ENCODE data around the gene APOBEC3C. TPM values are rescaled to one million over a fixed set of nuclear protein-coding genes. Genes with fewer than 3 reads are reported as not detected.
"Not testable (repeated sequence)": the region's sequence is repeated elsewhere in the genome, so short reads cannot be mapped to it uniquely, and the experiment has no call there.

Gene APOBEC3C
- total and polyA plus RNA-seq, 2 donors = 5.1 to 29.6 TPM

DNA sequence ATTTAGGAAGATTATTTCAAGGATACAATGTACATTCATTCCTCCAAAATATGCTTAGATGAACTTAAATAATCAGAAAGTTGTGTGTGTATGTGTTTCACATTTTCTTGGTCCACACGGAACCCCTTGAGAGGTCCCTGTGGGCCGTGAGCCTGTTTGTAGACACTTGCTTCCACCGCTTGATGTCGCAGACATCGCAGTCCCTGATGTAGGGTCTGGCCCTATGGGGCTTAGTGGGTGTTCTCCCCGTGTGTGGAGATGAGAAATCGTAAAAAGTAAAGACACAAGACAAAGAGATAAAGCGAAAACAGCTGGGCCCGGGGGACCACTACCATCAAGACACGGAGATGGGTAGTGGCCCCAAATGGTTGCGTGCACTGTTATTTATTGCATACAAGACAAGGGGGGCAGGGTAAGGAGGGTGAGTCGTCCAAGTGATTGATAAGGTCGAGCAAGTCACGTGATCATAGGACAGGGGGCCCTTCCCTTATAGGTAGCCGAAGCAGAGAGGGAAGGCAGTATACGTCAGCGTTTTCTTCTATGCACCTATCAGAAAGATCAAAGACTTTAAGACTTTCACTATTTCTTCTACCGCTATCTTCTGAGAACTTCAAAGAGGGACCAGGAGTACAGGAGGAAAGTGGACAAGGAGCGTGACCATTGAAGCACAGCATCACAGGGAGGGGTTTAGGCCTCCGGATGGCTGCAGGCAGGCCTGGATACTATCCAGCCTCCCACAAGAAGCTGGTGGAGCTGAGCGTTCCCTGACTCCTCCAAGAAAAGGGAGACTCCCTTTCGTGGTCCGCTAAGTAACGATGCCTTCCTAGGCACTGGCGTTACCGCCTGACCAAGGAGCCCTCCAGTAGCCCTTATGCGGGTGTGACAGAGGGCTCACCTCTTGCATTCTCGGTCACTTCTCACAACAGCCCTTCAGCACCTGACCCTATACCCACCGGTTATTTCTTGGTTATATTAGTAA lies 1.2 kb upstream of the APOBEC3C start:
- DNase-seq (ENCODE audit: low read depth in 6 of 9, low spot score in 9 of 9) = no peak
- 94% methylated on average over 29 of the region's 29 CpGs for WGBS
- Histone ChIP-seq H3K27me3 (ENCODE audit: control insufficient read depth in 2 of 2, insufficient read depth in 1 of 2, low read length in 1 of 2) (no peaks in the 10 kb centered on the region), H3K9me3 (ENCODE audit: control insufficient read depth in 2 of 2, insufficient read depth in 1 of 2, low read length in 1 of 2) (peaks cover 0 to 4% of the 10 kb centered on the region in 2 donors), H3K27ac (ENCODE audit: low read depth in 1 of 2, low read length in 1 of 2) (no peak overlapping the region), H3K4me3 (ENCODE audit: low read length in 2 of 2) (no peak overlapping the region), H3K4me1 (ENCODE audit: control insufficient read depth in 2 of 2, insufficient read depth in 2 of 2, low read length in 2 of 2) (peaks cover 5 to 32% of the 10 kb centered on the region in 2 donors), H3K36me3 (ENCODE audit: control insufficient read depth in 2 of 2, insufficient read depth in 2 of 2, low read length in 1 of 2) (no peaks in the 10 kb centered on the region)

DNA sequence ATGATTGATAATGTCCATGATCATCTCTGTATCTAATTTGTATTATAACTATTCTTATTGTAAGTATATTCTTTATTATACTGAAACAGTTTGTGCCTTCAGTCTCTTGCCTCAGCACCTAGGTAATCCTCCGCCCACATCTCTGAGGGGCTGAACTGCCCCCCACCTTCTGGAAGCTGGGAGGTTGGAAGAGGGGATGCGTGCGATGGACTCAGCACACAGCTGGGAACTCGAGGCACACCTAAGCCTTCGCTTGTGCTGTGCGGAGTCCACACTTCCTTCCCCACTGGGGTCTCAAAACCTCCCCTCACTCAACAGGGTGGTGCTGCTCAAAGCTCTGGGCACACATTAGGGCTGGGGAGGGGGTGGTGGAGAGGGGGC lies 506 bp upstream of the APOBEC3C start:
- not testable (repeated sequence) for H3K36me3 ChIP-seq (ENCODE audit: control insufficient read depth in 2 of 2, insufficient read depth in 2 of 2, low read length in 1 of 2); H3K27me3 ChIP-seq (ENCODE audit: control insufficient read depth in 2 of 2, insufficient read depth in 1 of 2, low read length in 1 of 2); H3K9me3 ChIP-seq (ENCODE audit: control insufficient read depth in 2 of 2, insufficient read depth in 1 of 2, low read length in 1 of 2)
- WGBS = 44% methylated on average over 6 of the region's 6 CpGs
- Histone ChIP-seq H3K27ac (ENCODE audit: low read depth in 1 of 2, low read length in 1 of 2) (peak overlapping the region; percentile 43 to 91), H3K4me1 (ENCODE audit: control insufficient read depth in 2 of 2, insufficient read depth in 2 of 2, low read length in 2 of 2) (peaks cover 5 to 32% of the 10 kb centered on the region in 2 donors), H3K4me3 (ENCODE audit: low read length in 2 of 2) (peak overlapping the region; percentile 28 to 51)
- peak in 1 of 9 donors; percentile 25 for DNase-seq (ENCODE audit: low read depth in 6 of 9, low spot score in 9 of 9)

DNA sequence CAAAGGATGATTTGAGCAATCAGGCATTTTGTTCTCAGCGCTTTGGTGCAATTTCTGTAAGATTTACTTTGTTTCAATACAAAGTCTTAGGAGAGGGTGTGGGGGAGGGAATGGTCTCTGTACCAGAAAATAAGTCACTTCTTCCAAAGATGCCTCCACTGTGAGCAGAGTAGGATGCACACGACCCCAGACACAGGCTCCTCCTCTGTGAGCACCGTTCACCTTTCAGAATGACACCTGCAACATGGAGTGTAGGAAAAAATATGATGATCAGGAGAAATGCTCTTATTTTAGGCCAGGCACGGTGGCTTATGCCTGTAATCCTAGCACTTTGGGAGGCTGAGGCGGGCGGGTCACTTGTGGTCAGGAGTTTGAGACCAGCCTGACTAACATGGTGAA lies 665 bp downstream of the APOBEC3C start:
- WGBS = 51% methylated on average over 6 of the region's 6 CpGs
- not testable (repeated sequence) for DNase-seq (ENCODE audit: low read depth in 6 of 9, low spot score in 9 of 9)
- H3K4me1 ChIP-seq (ENCODE audit: control insufficient read depth in 2 of 2, insufficient read depth in 2 of 2, low read length in 2 of 2) = peaks cover 5 to 32% of the 10 kb centered on the region in 2 donors

DNA sequence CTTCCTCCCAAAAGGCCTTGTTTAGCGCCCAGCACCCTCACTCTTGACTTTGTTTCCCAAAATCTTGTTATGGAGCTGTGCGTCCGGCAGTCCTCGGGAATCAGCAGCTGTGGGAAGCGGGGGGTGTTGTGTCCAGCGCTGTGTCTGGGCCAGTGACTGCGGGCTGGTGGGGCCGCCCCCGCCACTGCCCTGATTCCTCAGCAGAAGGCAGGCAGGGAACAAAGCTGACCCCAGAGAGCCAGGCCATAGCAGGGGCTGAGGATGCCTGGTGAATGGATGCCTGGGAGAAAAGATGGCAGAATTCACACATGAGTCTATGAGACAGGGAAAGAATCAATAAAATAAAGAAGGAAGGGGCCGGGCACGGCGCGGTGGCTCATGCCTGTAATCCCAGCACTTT lies 2.5 kb downstream of the APOBEC3C start:
- Histone ChIP-seq H3K9me3 (ENCODE audit: control insufficient read depth in 2 of 2, insufficient read depth in 1 of 2, low read length in 1 of 2) (no peaks in the 10 kb centered on the region), H3K27ac (ENCODE audit: low read depth in 1 of 2, low read length in 1 of 2) (no peak overlapping the region), H3K4me3 (ENCODE audit: low read length in 2 of 2) (no peak overlapping the region), H3K4me1 (ENCODE audit: control insufficient read depth in 2 of 2, insufficient read depth in 2 of 2, low read length in 2 of 2) (peaks cover 8 to 35% of the 10 kb centered on the region in 2 donors), H3K36me3 (ENCODE audit: control insufficient read depth in 2 of 2, insufficient read depth in 2 of 2, low read length in 1 of 2) (peaks cover 0 to 2% of the 10 kb centered on the region in 2 donors), H3K27me3 (ENCODE audit: control insufficient read depth in 2 of 2, insufficient read depth in 1 of 2, low read length in 1 of 2) (no peaks in the 10 kb centered on the region)
- DNase-seq (ENCODE audit: low read depth in 6 of 9, low spot score in 9 of 9) = no peak
- WGBS = 98% methylated on average over 13 of the region's 13 CpGs

More for the DNA sequence above, 665 bp downstream of the APOBEC3C start:
- not testable (repeated sequence) for H3K27me3 ChIP-seq (ENCODE audit: control insufficient read depth in 2 of 2, insufficient read depth in 1 of 2, low read length in 1 of 2); H3K9me3 ChIP-seq (ENCODE audit: control insufficient read depth in 2 of 2, insufficient read depth in 1 of 2, low read length in 1 of 2); H3K36me3 ChIP-seq (ENCODE audit: control insufficient read depth in 2 of 2, insufficient read depth in 2 of 2, low read length in 1 of 2)
- H3K4me3 ChIP-seq (ENCODE audit: low read length in 2 of 2) = peak overlapping the region; percentile 28 to 51
- H3K27ac ChIP-seq (ENCODE audit: low read depth in 1 of 2, low read length in 1 of 2) = peak overlapping the region; percentile 38 to 91

DNA sequence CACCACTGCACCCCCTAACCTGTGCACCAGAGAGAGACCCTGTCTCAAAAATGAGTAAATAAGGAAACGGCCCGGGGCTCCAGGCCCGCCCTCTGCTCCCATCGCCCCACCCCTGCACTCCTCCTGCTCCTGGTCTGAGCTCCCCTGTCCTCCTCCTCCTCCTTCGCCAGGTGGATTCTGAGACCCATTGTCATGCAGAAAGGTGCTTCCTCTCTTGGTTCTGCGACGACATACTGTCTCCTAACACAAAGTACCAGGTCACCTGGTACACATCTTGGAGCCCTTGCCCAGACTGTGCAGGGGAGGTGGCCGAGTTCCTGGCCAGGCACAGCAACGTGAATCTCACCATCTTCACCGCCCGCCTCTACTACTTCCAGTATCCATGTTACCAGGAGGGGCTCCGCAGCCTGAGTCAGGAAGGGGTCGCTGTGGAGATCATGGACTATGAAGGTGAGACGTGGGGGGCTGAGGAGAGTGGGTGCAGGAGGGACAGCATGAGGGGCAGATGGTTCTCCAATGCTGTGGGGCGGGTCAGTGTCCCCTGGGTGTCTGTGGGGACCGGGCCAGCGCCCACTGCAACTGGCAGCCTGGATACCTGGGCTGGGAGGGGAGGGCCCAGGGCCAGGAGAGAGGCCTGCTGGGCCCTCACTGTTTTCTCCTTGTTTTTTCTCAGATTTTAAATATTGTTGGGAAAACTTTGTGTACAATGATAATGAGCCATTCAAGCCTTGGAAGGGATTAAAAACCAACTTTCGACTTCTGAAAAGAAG lies 3.7 kb downstream of the APOBEC3C start:
- WGBS = 94% methylated on average over 18 of the region's 18 CpGs
- Histone ChIP-seq H3K27ac (ENCODE audit: low read depth in 1 of 2, low read length in 1 of 2) (no peak overlapping the region), H3K4me3 (ENCODE audit: low read length in 2 of 2) (no peak overlapping the region), H3K9me3 (ENCODE audit: control insufficient read depth in 2 of 2, insufficient read depth in 1 of 2, low read length in 1 of 2) (no peaks in the 10 kb centered on the region), H3K36me3 (ENCODE audit: control insufficient read depth in 2 of 2, insufficient read depth in 2 of 2, low read length in 1 of 2) (peaks cover 0 to 2% of the 10 kb centered on the region in 2 donors), H3K27me3 (ENCODE audit: control insufficient read depth in 2 of 2, insufficient read depth in 1 of 2, low read length in 1 of 2) (no peaks in the 10 kb centered on the region), H3K4me1 (ENCODE audit: control insufficient read depth in 2 of 2, insufficient read depth in 2 of 2, low read length in 2 of 2) (peaks cover 9 to 45% of the 10 kb centered on the region in 2 donors)
- no peak for DNase-seq (ENCODE audit: low read depth in 6 of 9, low spot score in 9 of 9)

DNA sequence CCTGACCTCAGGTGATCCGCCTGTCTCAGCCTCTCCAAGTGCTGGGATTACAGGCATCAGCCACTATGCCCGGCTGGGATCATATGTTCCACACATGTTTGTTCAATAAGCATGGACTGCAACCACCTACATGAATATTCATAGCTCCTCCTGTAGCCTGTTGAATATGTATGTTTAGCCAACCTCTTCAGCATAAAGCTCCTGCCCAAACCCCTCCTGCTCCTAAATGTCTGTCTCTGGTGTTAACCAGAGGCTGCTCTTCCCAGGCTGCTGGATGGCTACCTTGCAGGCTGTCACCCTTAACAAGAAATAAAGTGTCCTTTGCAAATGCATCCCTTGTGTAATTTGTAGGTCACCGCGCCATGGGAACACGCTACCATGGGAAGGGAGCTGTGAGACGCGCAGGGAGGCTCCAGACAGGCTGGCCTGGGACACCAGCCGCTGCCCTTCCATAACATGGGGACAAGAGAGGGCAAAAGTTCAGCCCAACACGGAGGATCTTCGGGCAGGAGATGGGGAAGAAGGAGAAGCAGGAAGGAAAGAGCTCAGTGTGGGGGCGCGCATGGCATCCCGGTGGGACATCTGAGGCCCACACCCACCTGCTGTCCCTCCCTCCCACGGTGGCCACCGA lies 6.1 kb downstream of the APOBEC3C start:
- H3K27ac ChIP-seq (ENCODE audit: low read depth in 1 of 2, low read length in 1 of 2) = peak overlapping the region; percentile 56 to 74
- H3K36me3 ChIP-seq (ENCODE audit: control insufficient read depth in 2 of 2, insufficient read depth in 2 of 2, low read length in 1 of 2) = peaks cover 10 to 11% of the 10 kb centered on the region in 2 donors
- H3K4me3 ChIP-seq (ENCODE audit: low read length in 2 of 2) = peak overlapping the region; percentile 12 to 58
- not testable (repeated sequence) for H3K9me3 ChIP-seq (ENCODE audit: control insufficient read depth in 2 of 2, insufficient read depth in 1 of 2, low read length in 1 of 2); DNase-seq (ENCODE audit: low read depth in 6 of 9, low spot score in 9 of 9); H3K27me3 ChIP-seq (ENCODE audit: control insufficient read depth in 2 of 2, insufficient read depth in 1 of 2, low read length in 1 of 2)
- H3K4me1 ChIP-seq (ENCODE audit: control insufficient read depth in 2 of 2, insufficient read depth in 2 of 2, low read length in 2 of 2) = peaks cover 4 to 32% of the 10 kb centered on the region in 2 donors
- WGBS = 58% methylated on average over 15 of the region's 15 CpGs

DNA sequence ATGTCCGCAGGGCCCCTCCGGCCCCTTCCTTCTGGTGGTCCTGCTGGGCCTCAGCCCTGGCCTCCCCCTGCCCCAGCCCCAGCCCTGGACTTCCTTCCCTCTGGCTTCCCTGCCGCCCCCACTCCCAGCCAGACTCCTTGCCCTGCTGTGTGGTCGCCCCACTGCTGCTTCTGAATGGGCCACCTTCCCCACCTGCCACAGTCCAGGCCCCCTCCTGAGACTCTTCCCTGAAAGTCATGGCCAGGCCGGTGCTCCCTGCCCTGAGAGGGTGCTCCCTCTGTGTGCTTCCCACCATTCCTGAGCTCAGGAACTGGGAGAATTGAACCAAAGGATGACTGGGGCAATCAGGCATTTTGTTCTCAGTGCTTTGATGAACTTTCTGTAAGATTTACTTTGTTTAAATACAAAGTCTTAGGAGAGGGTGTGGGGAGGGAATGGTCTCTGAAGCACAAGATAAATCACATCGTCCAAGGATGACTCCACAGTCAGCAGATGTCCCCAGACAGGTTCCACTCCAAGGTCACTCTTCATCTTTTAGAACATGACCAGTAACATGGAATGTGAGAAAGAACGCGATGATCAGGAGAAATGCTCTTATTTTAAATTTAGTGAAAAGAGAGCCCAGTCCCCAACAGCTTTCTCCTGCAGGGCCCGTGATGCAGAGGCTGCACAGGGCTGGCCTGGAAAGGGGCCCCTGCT lies 7.6 kb downstream of the APOBEC3C start:
- WGBS = 40% methylated on average over 9 of the region's 9 CpGs
- peak overlapping the region; percentile 50 to 58 for H3K4me3 ChIP-seq (ENCODE audit: low read length in 2 of 2)
- H3K27ac ChIP-seq (ENCODE audit: low read depth in 1 of 2, low read length in 1 of 2) = peak overlapping the region; percentile 65 to 87
- peak in 1 of 9 donors; percentile 19 for DNase-seq (ENCODE audit: low read depth in 6 of 9, low spot score in 9 of 9)
- peaks cover 11 to 16% of the 10 kb centered on the region in 2 donors for H3K36me3 ChIP-seq (ENCODE audit: control insufficient read depth in 2 of 2, insufficient read depth in 2 of 2, low read length in 1 of 2)
- H3K27me3 ChIP-seq (ENCODE audit: control insufficient read depth in 2 of 2, insufficient read depth in 1 of 2, low read length in 1 of 2) = no peaks in the 10 kb centered on the region
- H3K4me1 ChIP-seq (ENCODE audit: control insufficient read depth in 2 of 2, insufficient read depth in 2 of 2, low read length in 2 of 2) = peaks cover 4 to 37% of the 10 kb centered on the region in 2 donors
- no peaks in the 10 kb centered on the region for H3K9me3 ChIP-seq (ENCODE audit: control insufficient read depth in 2 of 2, insufficient read depth in 1 of 2, low read length in 1 of 2)

DNA sequence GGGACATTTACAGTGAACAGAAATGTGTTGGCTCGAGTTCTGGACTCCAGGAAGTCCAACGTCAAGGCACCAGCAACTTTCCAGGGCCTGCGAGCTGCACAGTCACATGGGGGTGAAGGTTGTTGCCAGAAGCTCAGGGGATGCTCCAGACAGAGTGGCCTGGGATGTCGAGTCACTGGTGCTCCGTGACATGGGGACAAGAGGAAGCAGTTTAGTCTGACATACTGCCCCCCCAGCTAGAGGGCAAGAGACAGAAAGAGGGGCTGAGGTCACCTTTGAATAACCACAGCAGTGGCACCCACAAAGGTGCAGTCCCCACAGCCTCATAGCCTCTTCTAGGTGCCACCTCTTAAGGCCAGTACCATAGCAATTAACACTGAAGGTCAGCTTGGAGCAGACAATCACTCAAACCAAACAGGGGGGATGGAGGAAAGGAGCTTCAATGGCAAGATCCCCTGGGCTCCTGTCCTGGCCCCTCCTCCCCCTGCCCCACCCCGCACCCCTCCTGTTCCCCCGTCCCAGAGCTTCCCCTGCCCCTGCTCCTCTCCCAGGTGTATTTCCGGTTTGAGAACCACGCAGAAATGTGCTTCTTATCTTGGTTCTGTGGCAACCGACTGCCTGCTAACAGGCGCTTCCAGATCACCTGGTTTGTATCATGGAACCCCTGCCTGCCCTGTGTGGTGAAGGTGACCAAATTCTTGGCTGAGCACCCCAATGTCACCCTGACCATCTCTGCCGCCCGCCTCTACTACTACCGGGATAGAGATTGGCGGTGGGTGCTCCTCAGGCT lies 10.7 kb downstream of the APOBEC3C start:
- H3K27me3 ChIP-seq (ENCODE audit: control insufficient read depth in 2 of 2, insufficient read depth in 1 of 2, low read length in 1 of 2) = no peaks in the 10 kb centered on the region
- H3K36me3 ChIP-seq (ENCODE audit: control insufficient read depth in 2 of 2, insufficient read depth in 2 of 2, low read length in 1 of 2) = peaks cover 9 to 16% of the 10 kb centered on the region in 2 donors
- WGBS = 67% methylated on average over 15 of the region's 15 CpGs
- H3K9me3 ChIP-seq (ENCODE audit: control insufficient read depth in 2 of 2, insufficient read depth in 1 of 2, low read length in 1 of 2) = no peaks in the 10 kb centered on the region
- peak overlapping the region; percentile 6 to 33 for H3K27ac ChIP-seq (ENCODE audit: low read depth in 1 of 2, low read length in 1 of 2)
- H3K4me3 ChIP-seq (ENCODE audit: low read length in 2 of 2) = no peak overlapping the region
- peaks cover 4 to 37% of the 10 kb centered on the region in 2 donors for H3K4me1 ChIP-seq (ENCODE audit: control insufficient read depth in 2 of 2, insufficient read depth in 2 of 2, low read length in 2 of 2)
- DNase-seq (ENCODE audit: low read depth in 6 of 9, low spot score in 9 of 9) = peak in 3 of 9 donors; percentile 28 to 67 (median 35)
